Measurements from ENCODE around the gene DISP1.

DNA sequence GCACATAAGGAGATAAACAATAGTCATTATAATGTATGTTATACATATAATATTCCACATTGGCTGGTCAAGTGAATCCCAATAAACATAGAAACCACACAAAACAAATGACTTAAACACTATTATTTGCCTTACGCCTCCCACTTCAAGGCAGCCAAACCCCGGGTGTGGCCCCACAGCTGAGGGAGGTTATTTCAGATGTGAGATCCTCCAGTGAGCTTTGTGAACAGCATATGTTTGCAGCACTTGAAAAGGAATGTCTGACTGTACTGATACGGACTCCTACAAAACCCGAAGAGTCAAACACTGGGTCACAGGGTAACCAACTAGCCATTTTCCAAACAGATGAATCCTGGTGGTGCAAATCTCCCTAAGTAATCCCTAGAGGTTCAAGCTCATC lies 27.1 kb upstream of the DISP1 start:
- TF ChIP-seq, protein P1, sequence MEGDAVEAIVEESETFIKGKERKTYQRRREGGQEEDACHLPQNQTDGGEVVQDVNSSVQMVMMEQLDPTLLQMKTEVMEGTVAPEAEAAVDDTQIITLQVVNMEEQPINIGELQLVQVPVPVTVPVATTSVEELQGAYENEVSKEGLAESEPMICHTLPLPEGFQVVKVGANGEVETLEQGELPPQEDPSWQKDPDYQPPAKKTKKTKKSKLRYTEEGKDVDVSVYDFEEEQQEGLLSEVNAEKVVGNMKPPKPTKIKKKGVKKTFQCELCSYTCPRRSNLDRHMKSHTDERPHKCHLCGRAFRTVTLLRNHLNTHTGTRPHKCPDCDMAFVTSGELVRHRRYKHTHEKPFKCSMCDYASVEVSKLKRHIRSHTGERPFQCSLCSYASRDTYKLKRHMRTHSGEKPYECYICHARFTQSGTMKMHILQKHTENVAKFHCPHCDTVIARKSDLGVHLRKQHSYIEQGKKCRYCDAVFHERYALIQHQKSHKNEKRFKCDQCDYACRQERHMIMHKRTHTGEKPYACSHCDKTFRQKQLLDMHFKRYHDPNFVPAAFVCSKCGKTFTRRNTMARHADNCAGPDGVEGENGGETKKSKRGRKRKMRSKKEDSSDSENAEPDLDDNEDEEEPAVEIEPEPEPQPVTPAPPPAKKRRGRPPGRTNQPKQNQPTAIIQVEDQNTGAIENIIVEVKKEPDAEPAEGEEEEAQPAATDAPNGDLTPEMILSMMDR (conservative IDR thresholded peaks at IDR 0.05; ENCODE audit: low read depth, low read length), result no peak
- TF ChIP-seq EZH2 (IDR thresholded peaks at IDR 0.05; ENCODE audit: low read length, unreplicated experiment), result no peak
- no peak for TF ChIP-seq EZH2phosphoT487 (IDR thresholded peaks at IDR 0.05; ENCODE audit: borderline replicate concordance, low read length)

All from PC-3 (cell line).